NOMO-1 treated with dmso at 0.1 percent for 144 hours (cell line): ENCODE measurements around the gene XRN2.
"Not testable (repeated sequence)": the region's sequence is repeated elsewhere in the genome, so short reads cannot be mapped to it uniquely, and the experiment has no call there.

Experiments used
- DNase-seq: peaks from one replicate; lab custom pipeline; 2025; ENCODE audit not compliant: unreplicated experiment; lab: John Stamatoyannopoulos, UW

The XRN2 gene

GRCh38 chr20:21423712-21424111, 120.6 kb downstream of the XRN2 start:
- DNase-seq, result not testable (repeated sequence)

- DNase-seq, result no peak
Measured at GRCh38 chr20:21424846-21425245, 121.7 kb downstream of the XRN2 start.

- no peak for DNase-seq
Measured at GRCh38 chr20:21430020-21430419, 126.9 kb downstream of the XRN2 start.

GRCh38 chr20:21432911-21433310, 129.8 kb downstream of the XRN2 start:
- no peak for DNase-seq

- DNase-seq, result no peak
Measured at GRCh38 chr20:21433329-21433890, 130.3 kb downstream of the XRN2 start.

- DNase-seq, result no peak
Measured at GRCh38 chr20:21435576-21435975, 132.4 kb downstream of the XRN2 start.

- no peak for DNase-seq
Measured at GRCh38 chr20:21436205-21436604, 133.1 kb downstream of the XRN2 start.

- no peak for DNase-seq
Measured at GRCh38 chr20:21437248-21437647, 134.1 kb downstream of the XRN2 start.

GRCh38 chr20:21437816-21438215, 134.7 kb downstream of the XRN2 start:
- no peak for DNase-seq
